ENCODE data around the gene BCL2L13.

DNA sequence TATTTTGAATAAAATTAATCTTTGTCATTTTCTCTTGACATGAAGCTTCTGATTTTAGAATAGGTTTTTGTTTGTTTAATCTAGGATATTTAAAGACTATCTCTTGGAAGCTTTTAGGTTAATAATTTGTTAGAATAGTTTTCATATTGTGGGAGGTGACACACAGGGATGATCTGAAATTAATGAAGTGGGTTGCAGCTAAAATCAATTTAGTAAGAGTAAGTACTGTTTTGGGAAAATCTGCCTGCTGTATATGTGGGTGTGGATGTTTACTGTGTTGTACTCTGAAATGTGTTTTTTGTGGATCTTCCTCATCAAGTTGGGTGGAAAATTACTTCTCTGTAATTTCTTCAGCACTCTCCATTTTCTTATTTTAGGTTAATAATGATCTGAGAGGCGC lies 68.4 kb downstream of the BCL2L13 start:
- TF ChIP-seq, protein P1, sequence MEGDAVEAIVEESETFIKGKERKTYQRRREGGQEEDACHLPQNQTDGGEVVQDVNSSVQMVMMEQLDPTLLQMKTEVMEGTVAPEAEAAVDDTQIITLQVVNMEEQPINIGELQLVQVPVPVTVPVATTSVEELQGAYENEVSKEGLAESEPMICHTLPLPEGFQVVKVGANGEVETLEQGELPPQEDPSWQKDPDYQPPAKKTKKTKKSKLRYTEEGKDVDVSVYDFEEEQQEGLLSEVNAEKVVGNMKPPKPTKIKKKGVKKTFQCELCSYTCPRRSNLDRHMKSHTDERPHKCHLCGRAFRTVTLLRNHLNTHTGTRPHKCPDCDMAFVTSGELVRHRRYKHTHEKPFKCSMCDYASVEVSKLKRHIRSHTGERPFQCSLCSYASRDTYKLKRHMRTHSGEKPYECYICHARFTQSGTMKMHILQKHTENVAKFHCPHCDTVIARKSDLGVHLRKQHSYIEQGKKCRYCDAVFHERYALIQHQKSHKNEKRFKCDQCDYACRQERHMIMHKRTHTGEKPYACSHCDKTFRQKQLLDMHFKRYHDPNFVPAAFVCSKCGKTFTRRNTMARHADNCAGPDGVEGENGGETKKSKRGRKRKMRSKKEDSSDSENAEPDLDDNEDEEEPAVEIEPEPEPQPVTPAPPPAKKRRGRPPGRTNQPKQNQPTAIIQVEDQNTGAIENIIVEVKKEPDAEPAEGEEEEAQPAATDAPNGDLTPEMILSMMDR (IDR thresholded peaks at IDR 0.05; ENCODE audit: insufficient read depth, low read depth, low read length) = no peak
- no peak for TF ChIP-seq EZH2 (IDR thresholded peaks at IDR 0.05; ENCODE audit: insufficient read depth, low read length)
